H1 (cell line): ENCODE data around the gene NKAIN1. TPM values are rescaled to one million over a fixed set of nuclear protein-coding genes. Genes with fewer than 3 reads are reported as not detected.

Source experiments
- CTCF ChIA-PET: fragments of 300-600 bp; sonication (Branson Sonifier 250); formaldehyde crosslinking; loops from one replicate; lab custom pipeline; 2021; ENCODE audit not compliant: partially characterized antibody; lab: Charles Lee
- POLR2A ChIA-PET: fragments of 300-600 bp; sonication (Branson Sonifier 250); formaldehyde crosslinking; loops from one replicate; lab custom pipeline; 2021; ENCODE audit warnings: inconsistent platforms; ENCODE audit not compliant: partially characterized antibody; lab: Charles Lee
- DNase-seq, 2 experiments: peaks; one replicate each; pipeline versions ENCODE4 v3.0.0 to v3.0.0-alpha.2; 2010 to 2022; ENCODE audit warnings: low spot score in 2 of 2, low read depth in 1 of 2, mixed read lengths in 1 of 2
- FAIRE-seq: peaks from 2 replicates; lab custom pipeline; 2011; peaks lifted over from hg19 to GRCh38; lab: Jason Lieb, UNC
- H2AFZ ChIP-seq: 2 replicates; pipeline ENCODE4 v1.8.1; 2012; ENCODE audit warnings: low read length, inconsistent platforms
- H2AK5ac ChIP-seq: 2 replicates; pipeline ENCODE4 v1.6.1; 2013; ENCODE audit warnings: low read depth, low read length
- H2BK120ac ChIP-seq: replicated peaks from 2 replicates; pipeline ENCODE3; 2013; ENCODE audit warnings: low read depth, low read length, inconsistent platforms
- H2BK12ac ChIP-seq: 2 replicates; pipeline ENCODE4 v1.6.1; 2013; ENCODE audit warnings: low read depth, low read length
- H2BK15ac ChIP-seq: 2 replicates; pipeline ENCODE4 v1.6.1; 2013; ENCODE audit warnings: low read length
- H2BK20ac ChIP-seq: 2 replicates; pipeline ENCODE4 v1.6.1; 2013; ENCODE audit warnings: low read length
- H2BK5ac ChIP-seq: 2 replicates; pipeline ENCODE4 v1.6.1; 2013; ENCODE audit warnings: low read depth, low read length
- H3K14ac ChIP-seq: 2 replicates; pipeline ENCODE4 v1.6.1; 2013; ENCODE audit warnings: inconsistent platforms; ENCODE audit not compliant: insufficient read length
- H3K18ac ChIP-seq: 2 replicates; pipeline ENCODE4 v1.6.1; 2013; ENCODE audit warnings: low read length; ENCODE audit errors: extremely low read depth
- H3K23ac ChIP-seq: 2 replicates; pipeline ENCODE4 v1.6.1; 2013; ENCODE audit warnings: inconsistent platforms; ENCODE audit not compliant: insufficient read length
- H3K23me2 ChIP-seq: 2 replicates; pipeline ENCODE4 v1.6.1; 2013; ENCODE audit warnings: low read depth, low read length
- H3K27ac ChIP-seq: 2 replicates; pipeline ENCODE4 v1.6.1; 2011; ENCODE audit warnings: low read depth, low read length, inconsistent platforms
- H3K27me3 ChIP-seq, 4 experiments: replicated peaks in 1 of 4; 1 replicate in 1 of 4; 2 replicates in 3 of 4; pipeline versions ENCODE4 v1.6.1 to v1.8.1; 2011 to 2013; ENCODE audit warnings: low read length in 3 of 4, mild to moderate bottlenecking in 3 of 4, inconsistent platforms in 2 of 4, mixed read lengths in 2 of 4, moderate library complexity in 1 of 4; ENCODE audit not compliant: control insufficient read depth in 3 of 4, insufficient read depth in 3 of 4; ENCODE audit errors: extremely low read depth in 1 of 4
- H3K36me3 ChIP-seq, 4 experiments: 2 replicates each; pipeline versions ENCODE4 v1.6.1 to v1.8.1; 2011 to 2013; ENCODE audit warnings: mild to moderate bottlenecking in 4 of 4, low read length in 3 of 4, moderate library complexity in 2 of 4, control low read depth in 1 of 4, inconsistent platforms in 1 of 4; ENCODE audit not compliant: insufficient read depth in 4 of 4, control insufficient read depth in 2 of 4
- H3K4ac ChIP-seq: replicated peaks from 2 replicates; pipeline ENCODE3; 2013; ENCODE audit warnings: low read length, low read depth, mixed read lengths, inconsistent platforms; ENCODE audit not compliant: insufficient read length
- H3K4me1 ChIP-seq, 4 experiments: replicated peaks in 1 of 4; 1 replicate in 1 of 4; 2 replicates in 3 of 4; pipeline versions ENCODE4 v1.6.1 to v1.8.1; 2011 to 2013; ENCODE audit warnings: low read length in 3 of 4, inconsistent platforms in 2 of 4, mixed read lengths in 1 of 4; ENCODE audit not compliant: insufficient read depth in 4 of 4, control insufficient read depth in 3 of 4
- H3K4me2 ChIP-seq, 2 experiments: 2 replicates each; pipeline versions ENCODE4 v1.6.1 to v1.8.1; 2011 to 2013; ENCODE audit warnings: low read depth in 2 of 2, low read length in 2 of 2, control low read depth in 1 of 2, inconsistent platforms in 1 of 2, mild to moderate bottlenecking in 1 of 2; ENCODE audit not compliant: insufficient read depth in 1 of 2
- H3K4me3 ChIP-seq, 4 experiments: fragments of 200-600, 300-600 bp in 1 of 4; sonication (generic), shearing (Covaris generic), sonication (Bioruptor Twin) in 1 of 4; 2 replicates each; pipeline versions ENCODE4 v1.5.1 to v1.8.1; 2011 to 2016; ENCODE audit warnings: low read length in 4 of 4, low read depth in 3 of 4, control low read depth in 2 of 4, inconsistent platforms in 2 of 4, mild to moderate bottlenecking in 2 of 4, mixed read lengths in 1 of 4, moderate library complexity in 1 of 4; ENCODE audit not compliant: insufficient read depth in 2 of 4; ENCODE audit errors: extremely low read depth in 1 of 4
- H3K56ac ChIP-seq: replicated peaks from 2 replicates; pipeline ENCODE3; 2013; ENCODE audit warnings: low read depth, mild to moderate bottlenecking, mixed read lengths, low read length, inconsistent platforms; ENCODE audit not compliant: insufficient read length
- H3K79me1 ChIP-seq: 2 replicates; pipeline ENCODE4 v1.6.1; 2013; ENCODE audit warnings: low read depth, low read length, control low read depth
- H3K79me2 ChIP-seq, 2 experiments: 2 replicates each; pipeline versions ENCODE4 v1.6.1 to v1.8.1; 2012 to 2013; ENCODE audit warnings: low read length in 2 of 2, mild to moderate bottlenecking in 2 of 2, inconsistent platforms in 1 of 2; ENCODE audit not compliant: insufficient read depth in 2 of 2, control insufficient read depth in 1 of 2
- H3K9ac ChIP-seq, 4 experiments: replicated peaks in 1 of 4; 1 replicate in 1 of 4; 2 replicates in 3 of 4; pipeline versions ENCODE4 v1.6.1 to v1.8.1; 2011 to 2013; ENCODE audit warnings: low read depth in 3 of 4, low read length in 3 of 4, control low read depth in 2 of 4, mild to moderate bottlenecking in 2 of 4, moderate library complexity in 2 of 4, inconsistent platforms in 1 of 4; ENCODE audit errors: extremely low read depth in 1 of 4
- H3K9me3 ChIP-seq, 2 experiments: 2 replicates each; pipeline versions ENCODE4 v1.6.1 to v1.8.1; 2012 to 2013; ENCODE audit warnings: mild to moderate bottlenecking in 2 of 2, moderate library complexity in 2 of 2, control low read depth in 1 of 2, inconsistent platforms in 1 of 2, low read depth in 1 of 2, low read length in 1 of 2, mixed read lengths in 1 of 2; ENCODE audit not compliant: insufficient read depth in 2 of 2
- H4K20me1 ChIP-seq, 2 experiments: replicated peaks in 1 of 2; 2 replicates each; pipeline versions ENCODE3 to v1.8.1; 2011 to 2013; ENCODE audit warnings: inconsistent platforms in 2 of 2, low read length in 2 of 2, mild to moderate bottlenecking in 1 of 2; ENCODE audit not compliant: insufficient read depth in 2 of 2, control insufficient read depth in 1 of 2
- H4K5ac ChIP-seq: 2 replicates; pipeline ENCODE4 v1.6.1; 2013; ENCODE audit warnings: low read length, low read depth, mixed read lengths, inconsistent platforms; ENCODE audit not compliant: insufficient read length
- H4K8ac ChIP-seq: 2 replicates; pipeline ENCODE4 v1.8.0; 2013; ENCODE audit warnings: mild to moderate bottlenecking, moderate library complexity, low read length, inconsistent platforms; ENCODE audit not compliant: insufficient read depth; ENCODE audit errors: extremely low read depth
- H4K91ac ChIP-seq: replicated peaks from 2 replicates; pipeline ENCODE3; 2013; ENCODE audit warnings: low read length, mixed read lengths, inconsistent platforms; ENCODE audit not compliant: insufficient read length
- CBX5 ChIP-seq: fragments of 300-800, 300-1000 bp; sonication (generic); IDR thresholded peaks from 2 replicates; pipeline ENCODE4 v1.7.1; 2016; ENCODE audit warnings: antibody characterized with exemption, low read length, low read depth
- CBX8 ChIP-seq: fragments of 300-800, 300-1000 bp; sonication (generic); IDR thresholded peaks from 2 replicates; pipeline ENCODE4 v1.7.1; 2016; ENCODE audit warnings: low read depth, low read length, borderline replicate concordance
- CREB1 ChIP-seq: IDR thresholded peaks from 2 replicates; pipeline ENCODE4 v1.6.1; 2012; ENCODE audit warnings: inconsistent platforms
- EZH2 ChIP-seq: fragments of 200-600 bp; sonication (generic); IDR thresholded peaks from 2 replicates; pipeline ENCODE4 v1.7.1; 2012; ENCODE audit warnings: low read depth, mild to moderate bottlenecking, moderate library complexity, low read length, inconsistent platforms; ENCODE audit not compliant: severe bottlenecking
- KDM5A ChIP-seq: fragments of 200-600 bp; IDR thresholded peaks from 2 replicates; pipeline ENCODE4 v1.7.1; 2012; ENCODE audit warnings: mild to moderate bottlenecking, low read length, inconsistent platforms, mixed read lengths
- NANOG ChIP-seq: IDR thresholded peaks from 2 replicates; pipeline ENCODE4 v1.6.1; 2011; ENCODE audit warnings: low read length, low read depth, mild to moderate bottlenecking, inconsistent platforms; ENCODE audit not compliant: insufficient read depth, poor library complexity, severe bottlenecking
- NRF1 ChIP-seq: IDR thresholded peaks from 2 replicates; pipeline ENCODE4 v1.6.1; 2011; ENCODE audit warnings: mild to moderate bottlenecking, low read depth, low read length, improper control_type of control experiment
- SAP30 ChIP-seq: fragments of 300-600 bp; sonication (generic); IDR thresholded peaks from 2 replicates; pipeline ENCODE4 v1.7.1; 2012; ENCODE audit warnings: low read length, moderate library complexity, mild to moderate bottlenecking, inconsistent platforms; ENCODE audit not compliant: insufficient read depth, insufficient replicate concordance
- SIX5 ChIP-seq: IDR thresholded peaks from 2 replicates; pipeline ENCODE4 v1.6.1; 2011; ENCODE audit warnings: mild to moderate bottlenecking, low read depth, low read length
- SP1 ChIP-seq: IDR thresholded peaks from 2 replicates; pipeline ENCODE4 v1.6.1; 2011; ENCODE audit warnings: low read depth, low read length
- SRF ChIP-seq: IDR thresholded peaks from 2 replicates; pipeline ENCODE4 v1.6.1; 2011; ENCODE audit warnings: mild to moderate bottlenecking, low read depth, low read length, moderate library complexity
- TEAD4 ChIP-seq: IDR thresholded peaks from 2 replicates; pipeline ENCODE4 v1.6.1; 2012; ENCODE audit warnings: low read depth, low read length, inconsistent platforms, mixed read lengths
- USF2 ChIP-seq: IDR thresholded peaks from 2 replicates; pipeline ENCODE4 v1.6.1; 2011; ENCODE audit warnings: low read length, improper control_type of control experiment
- WGBS, 2 experiments: shearing (Covaris generic) in 1 of 2; methylation state at CpG; one replicate each; pipeline versions ENCODE4 v1.1.6 to v1.1.7; 2013 to 2015; ENCODE audit warnings: low lambda C conversion rate in 2 of 2, mixed read lengths in 2 of 2, inconsistent platforms in 1 of 2, low coverage in 1 of 2, missing lambda C conversion rate in 1 of 2; ENCODE audit not compliant: insufficient replicate concordance in 2 of 2, insufficient coverage in 1 of 2, insufficient read length in 1 of 2; ENCODE audit errors: extremely low coverage in 1 of 2, missing lambda C conversion rate in 1 of 2; 5-methylcytosine and 5-hydroxymethylcytosine counted together
- polyA plus RNA-seq, 7 experiments: library from polyadenylated mRNA; depleted of rRNA in 3 of 7; stranded (reverse) in 5 of 7; unstranded in 2 of 7; fragments of >200 nt in 5 of 7; fragments of 200-250 nt in 2 of 7; gene quantifications; 1 replicate in 5 of 7; 2 replicates in 1 of 7; 4 replicates in 1 of 7; pipeline versions ENCODE4 v1.2.1 to v1.2.3, GENCODE V29; 2011 to 2013; ENCODE audit warnings: missing spikeins in 2 of 7, mixed read lengths in 2 of 7
- total RNA-seq: library from RNA; stranded (reverse); fragmentation: NEBNext Ultra II Directional; extraction: Animal tissue kit (Norgen Biotek cat#: 25700); gene quantifications from 2 replicates; pipeline ENCODE4 v1.2.1, GENCODE V29; 2021

Gene NKAIN1
- total and polyA plus RNA-seq, 2 of the 8 experiments (the other 6 are each of a cell fraction or from before 2014, with no cell fraction given), result 59.3 to 66.9 TPM

- Histone ChIP-seq H3K79me1 (no peaks in the 10 kb centered on the region), H2AFZ (no peak overlapping the region), H3K4me2 (no peak overlapping the region), H4K5ac (no peak overlapping the region), H2BK120ac (no peak overlapping the region), H3K36me3 (no peaks in the 10 kb centered on the region), H3K56ac (no peak overlapping the region), H4K91ac (no peak overlapping the region), H3K9ac (no peak overlapping the region), H3K4ac (no peak overlapping the region), H3K79me2 (no peaks in the 10 kb centered on the region), H3K27ac (no peak overlapping the region), H2BK5ac (no peak overlapping the region), H2BK15ac (no peak overlapping the region), H3K14ac (no peak overlapping the region), H3K18ac (no peak overlapping the region), H4K20me1 (no peaks in the 10 kb centered on the region), H3K23me2 (no peaks in the 10 kb centered on the region), H3K4me3 (no peak overlapping the region), H2AK5ac (no peak overlapping the region), H2BK12ac (no peak overlapping the region), H3K27me3 (no peaks in the 10 kb centered on the region), H3K23ac (no peak overlapping the region), H4K8ac (no peak overlapping the region), H3K9me3 (no peaks in the 10 kb centered on the region), H2BK20ac (no peak overlapping the region), H3K4me1 (no peaks in the 10 kb centered on the region)
- FAIRE-seq (no peak), DNase-seq (no peak)
- WGBS, 2 experiments, result 89% methylated on average over 4 of the region's 4 CpGs; no CpG with 5 or more reads in 1 of the 2 experiments
- ChIA-PET CTCF (interaction anchor here (0.6 to 3.4 kb wide), 4 partner anchors 31 to 328 kb away, joined by 3 to 22 read pairs (median 4); no protein-coding TSS in a partner anchor), POLR2A (interaction anchor here (0.6 to 2.1 kb wide), 3 partner anchors 9 to 53 kb away, joined by 3 to 12 read pairs (median 3); no protein-coding TSS in a partner anchor)
- TF ChIP-seq NRF1 (no peak), SP1 (no peak), SIX5 (no peak), USF2 (no peak), SAP30 (no peak), CBX8 (no peak), NANOG (no peak), KDM5A (no peak), CREB1 (no peak), TEAD4 (no peak), CBX5 (no peak), SRF (no peak), EZH2 (no peak)
Observed at GRCh38 chr1:31248276-31248675, 8.6 kb upstream of the NKAIN1 start.
